Ecto neural progenitor cell (in vitro differentiated cells): ENCODE measurements around the gene ST3GAL3.

Source experiments
- DNase-seq: peaks from one replicate; pipeline ENCODE4 v3.0.0-alpha.2; 2018; ENCODE audit warnings: low spot score

The ST3GAL3 gene

DNA sequence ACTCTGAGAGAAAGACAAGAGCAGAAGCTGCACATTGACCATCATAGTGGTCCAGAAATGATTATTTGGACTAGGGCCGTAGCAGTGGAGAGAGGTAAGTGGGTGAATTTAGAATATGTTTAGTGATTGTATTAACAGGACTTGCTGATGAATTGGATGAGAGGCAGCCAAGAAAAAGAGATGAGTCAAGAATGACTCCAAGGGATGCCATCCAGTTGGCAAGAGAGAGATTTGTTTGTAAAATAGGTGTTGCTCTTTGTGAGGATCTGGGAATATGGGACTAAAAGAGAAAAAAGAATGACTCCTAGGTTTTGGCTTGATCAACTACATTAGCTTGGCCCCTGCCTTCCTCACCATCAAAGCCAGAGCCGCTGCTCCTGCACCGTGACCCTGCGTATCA is 172.1 kb downstream of the ST3GAL3 start:
- no peak for DNase-seq

- no peak for DNase-seq
These were observed 172.7 kb downstream of the ST3GAL3 start for GRCh38 chr1:43879996-43880395.

- DNase-seq = no peak
These were observed 173.3 kb downstream of the ST3GAL3 start for GRCh38 chr1:43880604-43881003.

- no peak for DNase-seq
These were observed 174.1 kb downstream of the ST3GAL3 start for GRCh38 chr1:43881415-43881814.

- no peak for DNase-seq
These were observed 175.4 kb downstream of the ST3GAL3 start for GRCh38 chr1:43882763-43883162.

GRCh38 chr1:43883321-43883720 is 176.0 kb downstream of the ST3GAL3 start:
- no peak for DNase-seq

- peak; percentile 71 for DNase-seq
These were observed 178.0 kb downstream of the ST3GAL3 start for GRCh38 chr1:43885279-43885801.

GRCh38 chr1:43887748-43888147 is 180.4 kb downstream of the ST3GAL3 start:
- DNase-seq = no peak

- DNase-seq = no peak
These were observed 183.5 kb downstream of the ST3GAL3 start for GRCh38 chr1:43890815-43891214.

DNA sequence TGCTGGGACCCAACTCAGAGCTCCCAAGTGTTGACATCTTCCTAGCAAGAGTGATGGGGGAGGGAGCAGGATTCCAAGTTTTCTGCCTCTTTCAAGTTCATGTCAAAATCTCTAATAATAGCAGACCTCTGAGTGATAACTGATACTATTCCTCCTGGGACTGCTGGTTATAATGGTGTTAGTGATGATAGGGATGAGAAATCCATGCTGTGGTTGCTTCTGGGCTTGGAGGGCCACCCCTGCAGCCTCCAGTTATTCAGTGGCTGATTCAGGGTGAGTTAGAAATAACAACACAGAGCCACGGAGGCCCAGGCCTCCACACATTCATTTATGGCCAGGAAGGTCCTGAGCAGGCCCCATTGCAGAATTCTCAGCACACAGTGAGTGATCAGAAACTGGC is 185.7 kb downstream of the ST3GAL3 start:
- no peak for DNase-seq

- no peak for DNase-seq
These were observed 191.6 kb downstream of the ST3GAL3 start for GRCh38 chr1:43898981-43899380.

GRCh38 chr1:43900386-43900785 is 193.1 kb downstream of the ST3GAL3 start:
- no peak for DNase-seq

DNA sequence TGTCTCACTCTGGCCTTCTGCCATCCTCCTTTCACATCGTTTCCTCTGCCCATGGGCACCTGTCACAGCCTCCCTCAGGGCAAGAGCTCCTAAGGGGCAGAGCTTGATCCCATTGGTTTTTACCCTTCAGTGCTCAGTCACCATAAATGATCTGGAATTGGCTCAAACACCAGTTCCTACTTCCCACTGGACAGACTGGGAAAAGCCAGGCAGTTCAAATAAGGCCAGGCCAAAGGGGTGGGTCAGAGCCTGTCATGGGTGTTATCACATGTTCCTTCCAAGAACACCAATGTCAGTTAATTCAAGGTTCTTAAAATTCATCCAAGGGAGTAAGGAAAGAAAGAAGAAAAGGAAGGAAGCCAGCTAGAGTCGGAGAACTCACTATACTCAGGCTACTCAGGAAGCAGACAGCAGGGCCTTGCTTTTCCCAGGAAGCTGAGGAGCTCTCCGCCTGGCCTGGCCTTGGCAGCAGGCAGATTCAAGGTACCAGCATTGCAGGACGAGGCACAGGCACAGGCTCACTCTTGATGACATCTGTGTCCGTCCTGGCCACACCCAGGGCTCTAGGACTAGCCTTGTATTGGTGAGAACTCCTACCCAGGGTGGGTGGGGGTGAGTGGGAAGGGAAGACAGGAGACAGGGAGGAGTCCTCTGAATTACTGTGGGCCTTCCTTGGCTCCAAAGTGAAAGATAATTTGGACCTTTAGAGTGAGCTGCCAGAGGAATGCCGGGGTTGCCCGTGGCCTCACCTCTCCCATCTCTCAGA is 194.0 kb downstream of the ST3GAL3 start:
- no peak for DNase-seq

DNA sequence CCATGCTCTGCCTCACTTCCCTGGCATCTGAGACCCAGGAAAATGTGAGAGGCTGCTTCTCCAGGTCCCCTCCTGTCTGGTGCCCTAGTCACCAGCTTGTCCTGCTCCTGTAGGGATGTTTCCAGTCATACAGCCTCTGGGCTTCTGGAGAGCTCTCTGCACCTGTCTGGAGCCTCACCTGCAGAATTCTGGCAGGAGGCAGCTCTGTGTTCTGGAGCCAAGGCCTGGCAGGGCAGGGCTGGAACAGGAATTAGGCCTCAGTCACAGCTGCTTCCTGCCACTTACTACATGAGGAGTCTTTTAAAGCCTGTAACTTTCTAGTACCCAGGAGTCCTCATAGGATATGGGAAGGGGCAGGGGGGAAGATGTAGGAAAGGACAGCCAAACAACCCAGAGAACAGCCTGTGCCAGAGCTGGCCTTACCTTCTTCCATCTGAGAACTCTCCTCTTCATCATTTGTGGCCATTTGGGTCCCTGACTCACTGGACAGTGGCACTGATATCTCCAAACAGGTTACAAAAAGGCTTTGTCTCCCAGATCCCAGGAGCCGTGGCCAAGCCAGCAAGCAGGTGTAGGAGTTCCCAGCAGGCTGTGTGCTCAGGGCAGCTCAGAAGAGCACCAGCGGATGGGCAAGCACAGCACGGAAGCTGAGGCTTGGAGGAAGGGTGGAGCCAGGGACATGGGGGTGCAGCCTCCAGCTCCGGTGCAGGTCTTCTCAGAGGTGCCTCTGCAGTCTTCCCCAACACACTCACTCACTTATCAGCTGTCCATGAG is 194.9 kb downstream of the ST3GAL3 start:
- no peak for DNase-seq

DNA sequence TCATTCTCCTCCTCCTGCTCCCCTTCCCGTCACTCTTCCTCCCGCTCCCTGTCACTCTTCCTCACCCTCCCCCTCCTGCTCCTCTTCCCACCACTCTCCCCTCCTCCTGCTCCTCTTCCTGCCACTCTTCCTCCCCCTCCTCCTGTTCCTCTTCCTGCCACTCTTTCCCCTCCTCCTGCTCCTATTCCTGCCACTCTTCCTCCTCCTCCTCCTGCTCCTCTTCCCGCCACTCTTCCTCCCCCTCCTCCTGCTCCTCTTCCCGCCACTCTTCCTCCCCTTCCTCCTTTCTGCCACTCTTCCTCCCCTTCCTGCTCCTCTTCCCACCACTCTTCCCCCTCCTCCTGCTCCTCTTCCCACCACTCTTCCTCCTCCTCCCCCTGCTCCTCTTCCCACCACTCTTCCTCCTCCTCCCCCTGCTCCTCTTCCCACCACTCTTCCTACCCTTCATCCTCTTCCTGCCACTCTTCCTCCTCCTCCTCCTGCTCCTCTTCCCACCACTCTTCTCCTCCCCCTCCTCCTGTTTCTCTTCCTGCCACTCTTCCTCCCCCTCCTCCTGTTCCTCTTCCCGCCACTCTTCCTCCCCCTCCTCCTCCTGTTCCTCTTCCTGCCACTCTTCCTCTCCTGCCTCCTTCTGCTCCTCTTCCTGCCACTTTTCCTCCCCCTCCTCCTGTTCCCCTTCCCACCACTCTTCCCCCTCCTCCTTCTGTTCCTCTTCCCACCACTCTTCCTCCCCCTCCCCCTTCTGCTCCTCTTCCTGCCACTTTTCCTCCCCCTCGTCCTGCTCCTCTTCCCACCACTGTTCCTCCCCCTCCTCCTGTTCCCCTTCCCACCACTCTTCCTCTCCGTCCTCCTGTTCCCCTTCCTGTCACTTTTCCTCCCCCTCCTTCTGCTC is 197.6 kb downstream of the ST3GAL3 start:
- DNase-seq = no peak

- no peak for DNase-seq
These were observed 200.9 kb downstream of the ST3GAL3 start for GRCh38 chr1:43908226-43908625.

DNA sequence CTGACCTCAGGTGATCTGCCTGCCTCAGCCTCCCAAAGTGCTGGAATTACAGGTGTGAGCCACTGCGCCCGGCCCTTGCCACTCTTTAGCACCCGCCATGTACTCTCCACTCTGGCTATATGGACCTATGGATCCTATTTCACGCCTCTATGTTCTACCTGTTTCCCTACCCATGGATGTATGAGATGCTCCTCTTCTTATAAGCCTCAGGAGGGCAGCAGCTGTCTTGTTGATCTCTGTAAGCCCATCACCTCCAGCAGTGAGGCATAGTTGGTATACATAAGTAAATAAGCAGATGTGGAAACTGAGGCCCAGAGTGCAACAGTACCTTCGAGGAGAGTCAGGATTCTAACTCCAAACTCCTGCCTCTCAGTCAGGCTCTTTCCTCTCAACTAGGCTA is 201.5 kb downstream of the ST3GAL3 start:
- no peak for DNase-seq

GRCh38 chr1:43910343-43910742 is 203.0 kb downstream of the ST3GAL3 start:
- no peak for DNase-seq

- DNase-seq = no peak
These were observed 205.3 kb downstream of the ST3GAL3 start for GRCh38 chr1:43912607-43913006.

GRCh38 chr1:43913051-43913501 is 205.7 kb downstream of the ST3GAL3 start:
- DNase-seq = no peak

DNA sequence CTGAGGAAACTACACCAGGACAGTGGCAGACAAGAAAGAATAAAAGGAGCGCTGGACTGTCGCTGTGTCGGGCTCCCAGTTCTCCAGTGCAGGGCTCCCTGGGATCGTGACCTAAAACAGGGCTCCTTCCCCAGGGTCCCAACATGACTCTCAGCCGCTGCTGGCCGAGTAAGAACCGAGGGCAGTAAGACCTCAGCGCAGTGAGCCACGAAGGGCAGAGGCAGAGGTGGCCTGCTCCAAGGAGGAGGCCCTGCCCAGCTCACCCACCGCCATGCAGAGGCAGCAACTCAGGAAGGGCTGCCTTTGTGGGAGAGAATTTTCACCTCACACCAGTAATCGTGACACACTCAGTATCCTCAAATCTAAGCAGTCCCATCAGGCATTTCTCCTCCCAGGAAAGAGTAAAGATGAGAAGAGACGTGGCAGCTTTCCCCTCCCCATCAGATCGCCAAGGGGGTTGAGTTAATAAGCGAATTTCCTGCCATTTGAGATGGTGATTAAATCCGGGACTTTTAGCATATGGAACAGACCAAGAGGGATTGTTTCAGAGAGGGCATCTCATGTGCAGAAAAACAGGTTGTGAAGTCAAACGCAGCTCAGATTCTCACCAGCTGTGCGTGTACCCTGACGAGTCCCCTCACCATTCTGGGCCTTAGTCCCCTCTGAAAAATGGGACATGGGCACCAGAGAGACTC is 206.5 kb downstream of the ST3GAL3 start:
- DNase-seq = no peak
